A549 (cell line): ENCODE measurements around the gene RUVBL1. TPM values are rescaled to one million over a fixed set of nuclear protein-coding genes. Genes with fewer than 3 reads are reported as not detected.
A peak's percentile ranks its signal among the peaks of the same experiment; 100 is the strongest.

Source experiments
- ATAC-seq, 2 experiments: fragments of 200-7000 bp in 1 of 2; fragments of >200 bp in 1 of 2; cut with Nextera tagmentation in 1 of 2; cut with Tn5 transposase in 1 of 2; 3 replicates each; pipeline versions ENCODE4 v1.8.0 to v1.9.1; 2018 to 2020; ENCODE audit warnings: mild to moderate bottlenecking in 1 of 2, moderate library complexity in 1 of 2
- CTCF ChIA-PET: fragments of 300-600 bp; sonication (Branson Sonifier 250); formaldehyde crosslinking; extraction: SDS; loops from one replicate; lab custom pipeline; 2021; ENCODE audit warnings: antibody characterized with exemption, inconsistent platforms; lab: Yijun Ruan, JAX
- POLR2A ChIA-PET: fragments of 350-600 bp; formaldehyde crosslinking; extraction: SDS; loops from one replicate; lab custom pipeline; 2021; ENCODE audit warnings: antibody characterized with exemption, inconsistent platforms; lab: Yijun Ruan, JAX
- DNase-seq, 2 experiments: peaks; one replicate each; pipeline versions ENCODE4 v3.0.0 to v3.0.0-alpha.2; 2011 to 2016; ENCODE audit warnings: low read depth in 1 of 2, low spot score in 1 of 2
- FAIRE-seq: peaks from 2 replicates; lab custom pipeline; 2011; peaks lifted over from hg19 to GRCh38; lab: Jason Lieb, UNC
- H3K27ac ChIP-seq, 2 experiments: fragments of >200 bp; sonication (Bioruptor Twin); formaldehyde crosslinking; 3 replicates each; pipeline ENCODE4 v1.5.1; 2016 to 2017
- H3K4me1 ChIP-seq: fragments of >200 bp; sonication (Bioruptor Twin); formaldehyde crosslinking; 3 replicates; pipeline ENCODE4 v1.6.1; 2016
- H3K4me2 ChIP-seq: fragments of >200 bp; sonication (Bioruptor Twin); formaldehyde crosslinking; 3 replicates; pipeline ENCODE4 v1.6.1; 2016
- H3K4me3 ChIP-seq: fragments of >200 bp; sonication (Bioruptor Twin); formaldehyde crosslinking; 3 replicates; pipeline ENCODE4 v1.5.1; 2016
- H3K9me3 ChIP-seq: fragments of >200 bp; sonication (Bioruptor Twin); formaldehyde crosslinking; 3 replicates; pipeline ENCODE4 v1.6.1; 2016
- CBX8 ChIP-seq: fragments of 200-600 bp; sonication (generic); IDR thresholded peaks from 2 replicates; pipeline ENCODE4 v1.6.1; 2016
- CEBPB ChIP-seq, 2 experiments: fragments of >200 bp in 1 of 2; sonication (Bioruptor Twin) in 1 of 2; formaldehyde crosslinking in 1 of 2; IDR thresholded peaks; 2 replicates each; pipeline ENCODE4 v1.6.1; 2012 to 2016
- ELK1 ChIP-seq: fragments of 150-350 bp; IDR thresholded peaks from 2 replicates; pipeline ENCODE4 v1.6.1; 2014; ENCODE audit warnings: low read depth, mild to moderate bottlenecking, low read length
- EP300 ChIP-seq, 2 experiments: fragments of >200 bp; sonication (Bioruptor Twin); formaldehyde crosslinking; IDR thresholded peaks; 2 replicates in 1 of 2; 3 replicates in 1 of 2; pipeline ENCODE4 v1.6.1; 2016 to 2017
- FOSB ChIP-seq: fragments of 250-450 bp; sonication (Bioruptor Pico); IDR thresholded peaks from 2 replicates; pipeline ENCODE4 v1.5.0; 2020; ENCODE audit warnings: mild to moderate bottlenecking, moderate library complexity
- FOSL2 ChIP-seq, 2 experiments: fragments of 450-650 bp in 1 of 2; fragments of >200 bp in 1 of 2; sonication (Bioruptor Twin) in 1 of 2; formaldehyde crosslinking; IDR thresholded peaks; 2 replicates each; pipeline versions ENCODE4 v1.5.0 to v1.6.1; 2016 to 2020; ENCODE audit warnings: mild to moderate bottlenecking in 1 of 2, moderate library complexity in 1 of 2
- HOXA7 ChIP-seq: fragments of 250-450 bp; sonication (Bioruptor Pico); IDR thresholded peaks from 2 replicates; pipeline ENCODE4 v1.5.0; 2020; ENCODE audit warnings: mild to moderate bottlenecking, moderate library complexity
- HOXB5 ChIP-seq: fragments of 250-450 bp; sonication (Bioruptor Pico); IDR thresholded peaks from 2 replicates; pipeline ENCODE4 v1.5.0; 2020; ENCODE audit warnings: mild to moderate bottlenecking, moderate library complexity
- KDM5A ChIP-seq: fragments of 200-600 bp; sonication (generic); IDR thresholded peaks from 2 replicates; pipeline ENCODE4 v1.6.1; 2016; ENCODE audit warnings: antibody characterized with exemption, mild to moderate bottlenecking
- MAX ChIP-seq: IDR thresholded peaks from 2 replicates; pipeline ENCODE4 v1.6.1; 2012
- MAZ ChIP-seq: fragments of 150-350 bp; IDR thresholded peaks from 2 replicates; pipeline ENCODE4 v1.6.1; 2014; ENCODE audit warnings: antibody characterized with exemption, low read depth, low read length, borderline replicate concordance
- NR3C1 ChIP-seq: fragments of >200 bp; sonication (Bioruptor Twin); formaldehyde crosslinking; IDR thresholded peaks from 3 replicates; pipeline ENCODE4 v1.6.1; 2017
- POLR2A ChIP-seq: IDR thresholded peaks from 2 replicates; pipeline ENCODE4 v1.6.1; 2012; ENCODE audit warnings: mild to moderate bottlenecking, low read length
- RARB ChIP-seq: fragments of 250-450 bp; sonication (Bioruptor Pico); IDR thresholded peaks from 2 replicates; pipeline ENCODE4 v1.8.0; 2021; ENCODE audit warnings: mild to moderate bottlenecking, moderate library complexity
- RFX5 ChIP-seq: fragments of 450-650 bp; IDR thresholded peaks from 2 replicates; pipeline ENCODE4 v1.7.1; 2014; ENCODE audit warnings: antibody characterized with exemption, mild to moderate bottlenecking, moderate library complexity
- RNF2 ChIP-seq: fragments of 200-600 bp; sonication (generic); IDR thresholded peaks from 2 replicates; pipeline ENCODE4 v1.6.1; 2016; ENCODE audit warnings: low read depth, mild to moderate bottlenecking, antibody characterized with exemption, moderate library complexity, borderline replicate concordance
- SMC3 ChIP-seq: fragments of >200 bp; sonication (Bioruptor Twin); formaldehyde crosslinking; IDR thresholded peaks from 3 replicates; pipeline ENCODE4 v1.6.1; 2018; ENCODE audit warnings: inconsistent platforms
- SREBF2 ChIP-seq: fragments of 450-650 bp; IDR thresholded peaks from 2 replicates; pipeline ENCODE4 v1.6.1; 2014; ENCODE audit warnings: mild to moderate bottlenecking, moderate library complexity
- ZNF302 ChIP-seq: fragments of 250-450 bp; sonication (Bioruptor Pico); IDR thresholded peaks from 2 replicates; pipeline ENCODE4 v1.9.0; 2021; ENCODE audit warnings: inconsistent platforms, mild to moderate bottlenecking, moderate library complexity
- WGBS: methylation state at CpG from one replicate; pipeline ENCODE4 v1.1.6; 2017; ENCODE audit errors: missing lambda C conversion rate; 5-methylcytosine and 5-hydroxymethylcytosine counted together
- polyA plus RNA-seq, 4 experiments: library from polyadenylated mRNA; depleted of rRNA in 3 of 4; stranded (reverse); fragments of >200 nt; fragmentation: RNase III in 1 of 4; extraction: RNeasy Plus Mini Kit Qiagen cat#74134 plus additional on column Dnase treatment in 1 of 4; gene quantifications; 2 replicates in 3 of 4; 3 replicates in 1 of 4; pipeline ENCODE4 v1.2.3, GENCODE V29; 2011 to 2017
- TF ChIP-seq, protein P1 (sequence below): fragments of >200 bp; sonication (Bioruptor Twin); formaldehyde crosslinking; IDR thresholded peaks from 2 replicates; pipeline ENCODE4 v1.6.1; 2016
- TF ChIP-seq, protein P2 (sequence below): fragments of >200 bp; sonication (Bioruptor Twin); formaldehyde crosslinking; IDR thresholded peaks from 3 replicates; pipeline ENCODE4 v1.6.1; 2016
- TF ChIP-seq, protein P3 (sequence below): IDR thresholded peaks from 2 replicates; pipeline ENCODE4 v1.6.1; 2012; ENCODE audit warnings: low read depth, borderline replicate concordance
- TF ChIP-seq, protein P4 (sequence below): fragments of 200-600 bp; sonication (generic); IDR thresholded peaks from 2 replicates; pipeline ENCODE4 v1.6.1; 2016; ENCODE audit warnings: antibody characterized with exemption, mild to moderate bottlenecking, moderate library complexity

Gene RUVBL1
- polyA plus RNA-seq, 2 of the 4 experiments (the other 2 are of a cell fraction), result 105 to 144 TPM

DNA sequence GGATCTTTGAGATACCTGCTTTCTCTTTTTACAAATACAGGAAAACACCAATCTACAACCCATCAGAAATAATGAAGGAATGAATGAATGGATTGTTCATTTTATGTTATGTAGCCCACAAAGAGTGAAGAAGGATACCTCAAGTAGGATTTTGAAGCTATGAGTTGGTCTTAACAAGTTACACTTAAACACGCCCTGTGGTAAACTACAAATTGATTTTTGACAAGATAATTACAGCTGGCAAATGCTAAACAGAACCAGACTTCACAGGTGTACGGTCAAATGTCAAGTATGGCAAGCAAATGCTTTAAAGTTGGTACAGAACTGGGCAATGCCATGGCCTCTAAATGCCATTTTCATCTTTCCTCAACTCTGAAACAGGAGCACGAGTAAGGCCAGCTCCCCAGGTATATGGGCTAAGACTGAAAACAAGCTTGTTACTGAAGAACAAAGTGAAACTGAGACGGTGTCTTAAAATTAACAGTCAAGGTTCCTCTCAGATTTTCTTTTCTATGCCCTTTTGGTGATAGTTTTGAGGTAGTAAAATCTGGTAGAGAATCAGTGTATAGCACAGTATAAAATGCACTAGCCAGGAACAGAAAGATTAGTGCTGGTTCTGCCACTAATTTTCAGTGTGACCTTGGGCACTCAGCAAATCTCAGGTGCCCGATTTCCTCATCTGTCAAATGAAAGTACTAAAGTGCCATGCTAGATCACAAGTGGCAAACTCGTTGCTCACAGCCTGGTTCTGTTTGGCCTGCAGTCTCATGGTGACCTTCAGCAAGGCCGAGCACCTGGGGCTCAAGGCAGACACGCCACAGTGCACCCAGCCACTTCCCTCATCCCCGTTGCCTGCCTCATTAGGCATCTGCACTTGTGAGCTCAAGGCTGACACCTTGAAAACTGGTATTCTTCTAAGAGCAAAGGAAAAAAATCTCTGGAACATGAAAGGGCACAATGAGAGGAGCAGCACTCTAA is 9.5 kb downstream of the RUVBL1 start:
- ChIA-PET CTCF (interaction anchor here (1.6 kb wide), 1 partner anchor 9 kb away, joined by 5 read pairs; the partner anchor contains the start of gene RUVBL1), POLR2A (interaction anchor here (2.0 kb wide), 1 partner anchor 10 kb away, joined by 5 read pairs; the partner anchor contains the start of gene RUVBL1)

GRCh38 chr3:128112357-128112968 is 11.1 kb downstream of the RUVBL1 start:
- WGBS, result 73% methylated on average over 7 of the region's 7 CpGs
- Histone ChIP-seq H3K9me3 (no peaks in the 10 kb centered on the region), H3K4me2 (peak overlapping the region; percentile 26; the same call in 1 of the 3 replicates), H3K4me1 (peaks cover 15% of the 10 kb centered on the region), H3K27ac (0 out of 6 replicates have a peak overlapping the region, but pooled peaks of 1 of the 2 experiments have one; percentile 8), H3K4me3 (no peak overlapping the region)
- POLR2A ChIA-PET, result no interaction called here
- CTCF ChIA-PET, result interaction anchor here (1.1 to 2.3 kb wide), 6 partner anchors 11 to 34 kb away, joined by 3 to 9 read pairs (median 4); partner anchors contain the start of gene RUVBL1
- no peak for FAIRE-seq
- ATAC-seq, result peak in 1 of 2 experiments; percentile 45; a peak in 2 of 6 replicates
- no peak for TF ChIP-seq POLR2A
- TF ChIP-seq ELK1, result no peak
- no peak for TF ChIP-seq FOSL2 (IDR thresholded peaks at IDR 0.05)
- TF ChIP-seq FOSL2 (CRISPR knock-in tag; IDR thresholded peaks at IDR 0.05), result peak; percentile 59
- TF ChIP-seq RARB (CRISPR knock-in tag), result no peak
- no peak for TF ChIP-seq MAZ
- 0 out of 2 replicates have a peak, but pooled peaks have one; percentile 21 for TF ChIP-seq MAX
- TF ChIP-seq FOSB, result no peak
- no peak for TF ChIP-seq SMC3
- DNase-seq, result peak in 1 of 2 experiments; percentile 36

More for the DNA sequence above, 9.5 kb downstream of the RUVBL1 start:
- peaks cover 15% of the 10 kb centered on the region for H3K4me1 ChIP-seq
- DNase-seq, result no peak
- H3K27ac ChIP-seq, result no peak overlapping the region
- H3K4me2 ChIP-seq, result no peak overlapping the region
- 88% methylated on average over 8 of the region's 9 CpGs for WGBS
- ATAC-seq, result no peak
- TF ChIP-seq FOSB (no peak), SREBF2 (no peak), ELK1 (no peak), EP300 (IDR thresholded peaks at IDR 0.05) (no peak), CEBPB (IDR thresholded peaks at IDR 0.05) (no peak), RFX5 (no peak), ZNF302 (no peak), KDM5A (no peak), CBX8 (no peak), MAZ (no peak), HOXB5 (CRISPR knock-in tag) (no peak), NR3C1 (no peak), RNF2 (no peak), HOXA7 (no peak)
- TF ChIP-seq, protein P1, sequence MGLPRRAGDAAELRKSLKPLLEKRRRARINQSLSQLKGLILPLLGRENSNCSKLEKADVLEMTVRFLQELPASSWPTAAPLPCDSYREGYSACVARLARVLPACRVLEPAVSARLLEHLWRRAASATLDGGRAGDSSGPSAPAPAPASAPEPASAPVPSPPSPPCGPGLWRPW, result no peak
- TF ChIP-seq, protein P2, sequence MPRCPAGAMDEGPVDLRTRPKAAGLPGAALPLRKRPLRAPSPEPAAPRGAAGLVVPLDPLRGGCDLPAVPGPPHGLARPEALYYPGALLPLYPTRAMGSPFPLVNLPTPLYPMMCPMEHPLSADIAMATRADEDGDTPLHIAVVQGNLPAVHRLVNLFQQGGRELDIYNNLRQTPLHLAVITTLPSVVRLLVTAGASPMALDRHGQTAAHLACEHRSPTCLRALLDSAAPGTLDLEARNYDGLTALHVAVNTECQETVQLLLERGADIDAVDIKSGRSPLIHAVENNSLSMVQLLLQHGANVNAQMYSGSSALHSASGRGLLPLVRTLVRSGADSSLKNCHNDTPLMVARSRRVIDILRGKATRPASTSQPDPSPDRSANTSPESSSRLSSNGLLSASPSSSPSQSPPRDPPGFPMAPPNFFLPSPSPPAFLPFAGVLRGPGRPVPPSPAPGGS, result no peak
- TF ChIP-seq, protein P3, sequence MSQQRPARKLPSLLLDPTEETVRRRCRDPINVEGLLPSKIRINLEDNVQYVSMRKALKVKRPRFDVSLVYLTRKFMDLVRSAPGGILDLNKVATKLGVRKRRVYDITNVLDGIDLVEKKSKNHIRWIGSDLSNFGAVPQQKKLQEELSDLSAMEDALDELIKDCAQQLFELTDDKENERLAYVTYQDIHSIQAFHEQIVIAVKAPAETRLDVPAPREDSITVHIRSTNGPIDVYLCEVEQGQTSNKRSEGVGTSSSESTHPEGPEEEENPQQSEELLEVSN, result no peak
- TF ChIP-seq, protein P4, sequence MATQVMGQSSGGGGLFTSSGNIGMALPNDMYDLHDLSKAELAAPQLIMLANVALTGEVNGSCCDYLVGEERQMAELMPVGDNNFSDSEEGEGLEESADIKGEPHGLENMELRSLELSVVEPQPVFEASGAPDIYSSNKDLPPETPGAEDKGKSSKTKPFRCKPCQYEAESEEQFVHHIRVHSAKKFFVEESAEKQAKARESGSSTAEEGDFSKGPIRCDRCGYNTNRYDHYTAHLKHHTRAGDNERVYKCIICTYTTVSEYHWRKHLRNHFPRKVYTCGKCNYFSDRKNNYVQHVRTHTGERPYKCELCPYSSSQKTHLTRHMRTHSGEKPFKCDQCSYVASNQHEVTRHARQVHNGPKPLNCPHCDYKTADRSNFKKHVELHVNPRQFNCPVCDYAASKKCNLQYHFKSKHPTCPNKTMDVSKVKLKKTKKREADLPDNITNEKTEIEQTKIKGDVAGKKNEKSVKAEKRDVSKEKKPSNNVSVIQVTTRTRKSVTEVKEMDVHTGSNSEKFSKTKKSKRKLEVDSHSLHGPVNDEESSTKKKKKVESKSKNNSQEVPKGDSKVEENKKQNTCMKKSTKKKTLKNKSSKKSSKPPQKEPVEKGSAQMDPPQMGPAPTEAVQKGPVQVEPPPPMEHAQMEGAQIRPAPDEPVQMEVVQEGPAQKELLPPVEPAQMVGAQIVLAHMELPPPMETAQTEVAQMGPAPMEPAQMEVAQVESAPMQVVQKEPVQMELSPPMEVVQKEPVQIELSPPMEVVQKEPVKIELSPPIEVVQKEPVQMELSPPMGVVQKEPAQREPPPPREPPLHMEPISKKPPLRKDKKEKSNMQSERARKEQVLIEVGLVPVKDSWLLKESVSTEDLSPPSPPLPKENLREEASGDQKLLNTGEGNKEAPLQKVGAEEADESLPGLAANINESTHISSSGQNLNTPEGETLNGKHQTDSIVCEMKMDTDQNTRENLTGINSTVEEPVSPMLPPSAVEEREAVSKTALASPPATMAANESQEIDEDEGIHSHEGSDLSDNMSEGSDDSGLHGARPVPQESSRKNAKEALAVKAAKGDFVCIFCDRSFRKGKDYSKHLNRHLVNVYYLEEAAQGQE, result no peak
- TF ChIP-seq, all 56 proteins: peak for 0
- no peak for FAIRE-seq
- H3K9me3 ChIP-seq, result no peaks in the 10 kb centered on the region
- no peak overlapping the region for H3K4me3 ChIP-seq
